Esophagus (tissue), 2 donors: ENCODE results near the gene LAMP2. TPM values are rescaled to one million over a fixed set of nuclear protein-coding genes. Genes with fewer than 3 reads are reported as not detected.
"Not testable (repeated sequence)": the region's sequence is repeated elsewhere in the genome, so short reads cannot be mapped to it uniquely, and the experiment has no call there.

Experiments
- H3K27ac ChIP-seq, 2 donors: one replicate each; pipeline ENCODE4 v1.5.1; 2013; ENCODE audit warnings: low read depth in 2 of 2, mild to moderate bottlenecking in 2 of 2, inconsistent platforms in 1 of 2, low read length in 1 of 2, moderate library complexity in 1 of 2
- H3K27me3 ChIP-seq, 2 donors: one replicate each; pipeline ENCODE4 v1.6.1; 2013; ENCODE audit warnings: low read length in 2 of 2, control low read depth in 1 of 2, mild to moderate bottlenecking in 1 of 2; ENCODE audit not compliant: insufficient read depth in 2 of 2, control insufficient read depth in 1 of 2
- H3K36me3 ChIP-seq, 2 donors: one replicate each; pipeline ENCODE4 v1.6.1; 2013; ENCODE audit warnings: low read length in 1 of 2; ENCODE audit not compliant: control insufficient read depth in 2 of 2, insufficient read depth in 2 of 2
- H3K4me1 ChIP-seq, 2 donors: one replicate each; pipeline ENCODE4 v1.6.1; 2013; ENCODE audit warnings: low read length in 1 of 2; ENCODE audit not compliant: control insufficient read depth in 2 of 2, insufficient read depth in 2 of 2
- H3K4me3 ChIP-seq, 2 donors: one replicate each; pipeline ENCODE4 v1.5.1; 2013; ENCODE audit warnings: low read length in 2 of 2, mild to moderate bottlenecking in 2 of 2, low read depth in 1 of 2, moderate library complexity in 1 of 2
- H3K9me3 ChIP-seq, 2 donors: one replicate each; pipeline ENCODE4 v1.6.1; 2013; ENCODE audit warnings: mild to moderate bottlenecking in 2 of 2, low read depth in 1 of 2, low read length in 1 of 2, moderate library complexity in 1 of 2; ENCODE audit not compliant: control insufficient read depth in 2 of 2, insufficient read depth in 1 of 2
- WGBS, 2 donors: extraction: QIAGEN DNeasy Blood & Tissue Kit; methylation state at CpG; one replicate each; pipeline ENCODE4 v1.1.7; 2013; 5-methylcytosine and 5-hydroxymethylcytosine counted together
- polyA plus RNA-seq, 2 donors: library from polyadenylated mRNA; stranded (reverse); fragments of 200-250 nt; gene quantifications; one replicate each; pipeline ENCODE4 v1.2.3, GENCODE V29; 2013
- donor health status: healthy with polysubstance abuse.
- donor health status: Bipolar disorder and iron deficiency.

Gene LAMP2
- 10 to 100 TPM; 34.5 to 57.1 TPM for polyA plus RNA-seq

GRCh38 chrX:120468825-120469525, at the start of gene LAMP2:
Gene LAMP2 (minus strand): TSS chrX:120469296. CDS start chrX:120469169, 127 bp downstream.
- WGBS, 2 donors, result 1 to 27% methylated on average over 50 of the region's 50 CpGs

GRCh38 chrX:120517936-120518335, 48.8 kb upstream of the LAMP2 start:
- Histone ChIP-seq H3K27ac (no peak overlapping the region), H3K4me1 (no peaks in the 10 kb centered on the region), H3K4me3 (no peak overlapping the region), H3K9me3 (no peaks in the 10 kb centered on the region), H3K36me3 (no peaks in the 10 kb centered on the region), H3K27me3 (no peaks in the 10 kb centered on the region)
- WGBS, 2 donors, result 86 to 92% methylated on average over 3 of the region's 3 CpGs

More at GRCh38 chrX:120468825-120469525, at the start of gene LAMP2:
- Histone ChIP-seq H3K4me1 (peaks cover 0 to 2% of the 10 kb centered on the region in 2 donors), H3K36me3 (no peaks in the 10 kb centered on the region), H3K27ac (peak within 1 kb of the TSS; percentile 88 to 90), H3K27me3 (no peaks in the 10 kb centered on the region), H3K4me3 (peak within 1 kb of the TSS; percentile 60 to 83), H3K9me3 (no peaks in the 10 kb centered on the region)

- WGBS, 2 donors, result 32 to 69% methylated on average over 1 of the region's 1 CpG
- Histone ChIP-seq H3K4me1 (no peaks in the 10 kb centered on the region), H3K27ac (no peak overlapping the region), H3K4me3 (no peak overlapping the region), H3K27me3 (no peaks in the 10 kb centered on the region), H3K9me3 (no peaks in the 10 kb centered on the region), H3K36me3 (no peaks in the 10 kb centered on the region)
Measured at GRCh38 chrX:120514236-120514635, 45.1 kb upstream of the LAMP2 start.

- WGBS, 2 donors, result 63 to 77% methylated on average over 2 of the region's 2 CpGs
- no peaks in the 10 kb centered on the region for H3K9me3 ChIP-seq
- H3K27ac ChIP-seq, result no peak overlapping the region
Measured at GRCh38 chrX:120512627-120513026, 43.5 kb upstream of the LAMP2 start.

GRCh38 chrX:120512222-120512621, 43.1 kb upstream of the LAMP2 start:
- Histone ChIP-seq H3K36me3 (no peaks in the 10 kb centered on the region), H3K27ac (no peak overlapping the region), H3K4me3 (no peak overlapping the region), H3K4me1 (no peaks in the 10 kb centered on the region), H3K27me3 (no peaks in the 10 kb centered on the region), H3K9me3 (no peaks in the 10 kb centered on the region)
- 67 to 91% methylated on average over 3 of the region's 3 CpGs for WGBS, 2 donors

More at GRCh38 chrX:120512627-120513026, 43.5 kb upstream of the LAMP2 start:
- H3K4me1 ChIP-seq, result no peaks in the 10 kb centered on the region
- no peak overlapping the region for H3K4me3 ChIP-seq
- no peaks in the 10 kb centered on the region for H3K36me3 ChIP-seq
- H3K27me3 ChIP-seq, result no peaks in the 10 kb centered on the region

GRCh38 chrX:120504569-120504968, 35.5 kb upstream of the LAMP2 start:
- H3K27me3 ChIP-seq, result no peaks in the 10 kb centered on the region
- 61 to 85% methylated on average over 1 of the region's 1 CpG for WGBS, 2 donors
- no peak overlapping the region for H3K4me3 ChIP-seq

GRCh38 chrX:120499301-120500072, 30.4 kb upstream of the LAMP2 start:
- H3K4me3 ChIP-seq, result no peak overlapping the region
- H3K36me3 ChIP-seq, result no peaks in the 10 kb centered on the region
- no peak overlapping the region for H3K27ac ChIP-seq
- H3K9me3 ChIP-seq, result no peaks in the 10 kb centered on the region
- WGBS, 2 donors, result 51 to 52% methylated on average over 4 of the region's 4 CpGs
- H3K27me3 ChIP-seq, result no peaks in the 10 kb centered on the region
- no peaks in the 10 kb centered on the region for H3K4me1 ChIP-seq

More at GRCh38 chrX:120504569-120504968, 35.5 kb upstream of the LAMP2 start:
- Histone ChIP-seq H3K4me1 (no peaks in the 10 kb centered on the region), H3K27ac (no peak overlapping the region), H3K9me3 (no peaks in the 10 kb centered on the region), H3K36me3 (no peaks in the 10 kb centered on the region)

- WGBS, 2 donors, result 91 to 94% methylated on average over 2 of the region's 2 CpGs
- H3K36me3 ChIP-seq, H3K4me1 ChIP-seq, H3K27ac ChIP-seq, H3K4me3 ChIP-seq, H3K9me3 ChIP-seq, H3K27me3 ChIP-seq: not testable (repeated sequence)
Measured at GRCh38 chrX:120490119-120490518, 21.0 kb upstream of the LAMP2 start.

GRCh38 chrX:120486786-120487185, 17.7 kb upstream of the LAMP2 start:
- no peak overlapping the region for H3K27ac ChIP-seq
- peaks cover 0 to 3% of the 10 kb centered on the region in 2 donors for H3K9me3 ChIP-seq
- H3K4me3 ChIP-seq, result no peak overlapping the region
- H3K36me3 ChIP-seq, result no peaks in the 10 kb centered on the region
- no peaks in the 10 kb centered on the region for H3K4me1 ChIP-seq
- no peaks in the 10 kb centered on the region for H3K27me3 ChIP-seq
- WGBS, 2 donors, result 49 to 57% methylated on average over 9 of the region's 9 CpGs
